Lung (tissue), 12 donors: ENCODE measurements around the gene MAOA. TPM values are rescaled to one million over a fixed set of nuclear protein-coding genes. Genes with fewer than 3 reads are reported as not detected.

Experiments used
- ATAC-seq: fragments of 200-7000 bp; cut with Tn5 transposase; one replicate; pipeline ENCODE4 v1.9.1; 2020; ENCODE audit warnings: moderate number of reproducible peaks; ENCODE audit not compliant: insufficient read depth, low FRiP score
- DNase-seq, 3 donors: peaks; one replicate each; pipeline ENCODE4 v3.0.0-alpha.2; 2013 to 2017
- H3K27ac ChIP-seq, 2 donors: one replicate each; pipeline ENCODE4 v1.5.1; 2013; ENCODE audit warnings: mild to moderate bottlenecking in 2 of 2, moderate library complexity in 2 of 2, control low read depth in 1 of 2, inconsistent platforms in 1 of 2, low read depth in 1 of 2, low read length in 1 of 2
- H3K27me3 ChIP-seq, 3 donors: one replicate each; pipeline ENCODE4 v1.5.1; 2013; ENCODE audit warnings: low read length in 2 of 3; ENCODE audit not compliant: control insufficient read depth in 3 of 3, insufficient read depth in 3 of 3
- H3K36me3 ChIP-seq, 4 donors: one replicate each; pipeline ENCODE4 v1.5.1; 2013; ENCODE audit warnings: low read length in 4 of 4, mild to moderate bottlenecking in 1 of 4, moderate library complexity in 1 of 4; ENCODE audit not compliant: control insufficient read depth in 4 of 4, insufficient read depth in 4 of 4
- H3K4me1 ChIP-seq, 5 donors: one replicate each; pipeline ENCODE4 v1.5.1; 2013; ENCODE audit warnings: low read length in 5 of 5, mild to moderate bottlenecking in 2 of 5, moderate library complexity in 1 of 5; ENCODE audit not compliant: control insufficient read depth in 5 of 5, insufficient read depth in 5 of 5
- H3K4me3 ChIP-seq: one replicate; pipeline ENCODE4 v1.5.1; 2013; ENCODE audit warnings: mild to moderate bottlenecking, control low read depth, moderate library complexity
- H3K9ac ChIP-seq, 2 donors: one replicate each; pipeline ENCODE4 v1.5.1; 2013; ENCODE audit warnings: low read length in 2 of 2, control low read depth in 1 of 2; ENCODE audit not compliant: insufficient read depth in 1 of 2
- H3K9me3 ChIP-seq, 4 donors: one replicate each; pipeline ENCODE4 v1.5.1; 2013; ENCODE audit warnings: low read length in 3 of 4, mild to moderate bottlenecking in 1 of 4, moderate library complexity in 1 of 4; ENCODE audit not compliant: control insufficient read depth in 4 of 4, insufficient read depth in 3 of 4
- CTCF ChIP-seq: IDR thresholded peaks from 2 replicates; pipeline ENCODE4 v1.5.1; 2012; ENCODE audit warnings: mild to moderate bottlenecking; ENCODE audit errors: control extremely low read depth, extremely low read depth
- WGBS, 2 donors: extraction: QIAGEN DNeasy Blood & Tissue Kit; methylation state at CpG; one replicate each; pipeline ENCODE4 v1.1.7; 2013; 5-methylcytosine and 5-hydroxymethylcytosine counted together
- polyA plus RNA-seq, 2 donors: library from polyadenylated mRNA; stranded (reverse); fragments of 200-250 nt; gene quantifications; one replicate each; pipeline ENCODE4 v1.2.1, GENCODE V29; 2013
- total RNA-seq, 2 donors: library from RNA; depleted of rRNA in 1 of 2; stranded (reverse); fragments of >200 nt in 1 of 2; gene quantifications; one replicate each; pipeline ENCODE4 v1.2.1, GENCODE V29; 2014 to 2021
- donor health status: control.
- donor health status: control.
- donor health status: Bipolar disorder and iron deficiency.
- donor health status: healthy.
- donor health status: DM: yes; HTN: yes; CAD: no.

The MAOA gene
- total and polyA plus RNA-seq, 4 donors = 70.0 to 187 (median 117) TPM

GRCh38 chrX:43693602-43694406 is 37.7 kb downstream of the MAOA start:
- H3K9ac ChIP-seq = no peak overlapping the region
- ATAC-seq = peak; percentile 47
- DNase-seq = peak in 1 of 3 donors; percentile 63

GRCh38 chrX:43699475-43699874 is 43.4 kb downstream of the MAOA start:
- H3K4me1 ChIP-seq = peaks cover 2 to 20% (median 8%) of the 10 kb centered on the region in 5 donors
- no peak for ATAC-seq
- peak in 1 of 3 donors; percentile 49 for DNase-seq
- TF ChIP-seq CTCF = no peak
- WGBS, 2 donors = 54 to 78% methylated on average over 3 of the region's 3 CpGs
- H3K36me3 ChIP-seq = peaks cover 0 to 2% (median under 1%) of the 10 kb centered on the region in 4 donors
- H3K27ac ChIP-seq = no peak overlapping the region
- no peak overlapping the region for H3K4me3 ChIP-seq
- H3K27me3 ChIP-seq = peaks cover 0 to 21% (median 17%) of the 10 kb centered on the region in 3 donors
- no peak overlapping the region for H3K9ac ChIP-seq
- H3K9me3 ChIP-seq = no peaks in the 10 kb centered on the region

More at GRCh38 chrX:43693602-43694406, 37.7 kb downstream of the MAOA start:
- no peak overlapping the region for H3K4me3 ChIP-seq
- TF ChIP-seq CTCF = no peak
- peaks cover 0 to 8% (median 7%) of the 10 kb centered on the region in 3 donors for H3K27me3 ChIP-seq
- H3K9me3 ChIP-seq = no peaks in the 10 kb centered on the region
- H3K27ac ChIP-seq = peak overlapping the region; percentile 40 to 57
- 30 to 39% methylated on average over 2 to 3 of the region's 3 CpGs for WGBS, 2 donors
- peaks cover 0 to 6% (median 3%) of the 10 kb centered on the region in 5 donors for H3K4me1 ChIP-seq
- H3K36me3 ChIP-seq = peaks cover 0 to 5% (median 0%) of the 10 kb centered on the region in 4 donors

- ATAC-seq (no peak), DNase-seq (no peak)
- H3K36me3 ChIP-seq = peaks cover 0 to 1% (median 0%) of the 10 kb centered on the region in 4 donors
- no peak overlapping the region for H3K4me3 ChIP-seq
- H3K27me3 ChIP-seq = peaks cover 0 to 23% (median 17%) of the 10 kb centered on the region in 3 donors
- H3K27ac ChIP-seq = no peak overlapping the region
- TF ChIP-seq CTCF = no peak
- H3K9ac ChIP-seq = no peak overlapping the region
- H3K9me3 ChIP-seq = peaks cover 0 to 1% (median 0%) of the 10 kb centered on the region in 4 donors
- WGBS, 2 donors = 47 to 61% methylated on average over 2 of the region's 2 CpGs
- H3K4me1 ChIP-seq = peaks cover 2 to 25% (median 9%) of the 10 kb centered on the region in 5 donors
Measured at GRCh38 chrX:43702079-43702524, 46.0 kb downstream of the MAOA start.
